Ovary (tissue), 9 donors: ENCODE data around the gene RELA. TPM values are rescaled to one million over a fixed set of nuclear protein-coding genes. Genes with fewer than 3 reads are reported as not detected.

Experiments
- DNase-seq, 5 donors: peaks; one replicate each; pipeline ENCODE4 v3.0.0-alpha.2; 2019 to 2020
- H3K27ac ChIP-seq, 2 donors: fragments of 200-600 bp; one replicate each; pipeline versions ENCODE4 v1.5.1 to v1.8.0; 2019 to 2022
- H3K27me3 ChIP-seq: fragments of 200-600 bp; one replicate; pipeline ENCODE4 v1.8.0; 2022
- H3K36me3 ChIP-seq: fragments of 200-600 bp; sonication (generic); one replicate; pipeline ENCODE4 v1.5.1; 2019
- H3K4me1 ChIP-seq: one replicate; pipeline ENCODE4 v1.8.1; 2013; ENCODE audit warnings: mild to moderate bottlenecking, moderate library complexity; ENCODE audit not compliant: insufficient read depth
- H3K4me3 ChIP-seq: fragments of 200-600 bp; sonication (generic); one replicate; pipeline ENCODE4 v1.5.1; 2017
- H3K9me3 ChIP-seq, 2 donors: fragments of 200-600 bp in 1 of 2; sonication (generic) in 1 of 2; one replicate each; pipeline versions ENCODE4 v1.5.1 to v1.8.1; 2013 to 2019; ENCODE audit warnings: mild to moderate bottlenecking in 1 of 2, moderate library complexity in 1 of 2
- CTCF ChIP-seq, 3 donors: fragments of 450-650 bp in 2 of 3; fragments of 200-600 bp in 1 of 3; IDR thresholded peaks; one replicate each; pipeline versions ENCODE4 v1.5.1 to v1.8.0; 2016 to 2022; ENCODE audit warnings: antibody characterized with exemption in 3 of 3, mild to moderate bottlenecking in 1 of 3
- EP300 ChIP-seq: sonication (generic); formaldehyde crosslinking; IDR thresholded peaks from one replicate; pipeline ENCODE4 v1.6.1; 2017; ENCODE audit warnings: antibody characterized with exemption
- POLR2A ChIP-seq: fragments of 450-650 bp; IDR thresholded peaks from one replicate; pipeline ENCODE4 v1.6.1; 2017; ENCODE audit warnings: antibody characterized with exemption, mild to moderate bottlenecking, moderate library complexity
- WGBS, 3 donors: extraction: QIAGEN DNeasy Blood & Tissue Kit in 1 of 3; methylation state at CpG; one replicate each; pipeline versions ENCODE4 v1.1.5 to v1.1.7; 2013 to 2017; 5-methylcytosine and 5-hydroxymethylcytosine counted together
- intact Hi-C, 4 donors: fragments of 100-400 bp; cut with DNase I; formaldehyde crosslinking; loops; one replicate each; pipeline versions ENCODE4 v1.11.0 to v1.15.1; 2022 to 2023
- polyA plus RNA-seq, 2 donors: library from polyadenylated mRNA; stranded (reverse); fragments of 200-250 nt in 1 of 2; fragments of 350-450 nt in 1 of 2; fragmentation: Illumina TruSeq in 1 of 2; extraction: RNeasy Lipid Tissue Mini Kit (QIAGEN cat#74804) in 1 of 2; gene quantifications; one replicate each; pipeline ENCODE4 v1.2.3, GENCODE V29; 2013 to 2014
- total RNA-seq, 7 donors: library from RNA; depleted of rRNA in 2 of 7; stranded (reverse); fragments of >200 nt in 2 of 7; fragmentation: NEBNext Ultra II Directional in 3 of 7; extraction: Animal tissue kit (Norgen Biotek cat#: 25700) in 3 of 7; gene quantifications; one replicate each; pipeline versions ENCODE4 v1.1.0 to v1.2.4, GENCODE V29; 2016 to 2023
- donor health status: DM: no; HTN: no; CAD: no; lungs with moderate emphysema.
- donor health status: DM: no; HTN: no; CAD: no.
- donor health status: Bipolar disorder and iron deficiency.
- donor health status: DM: yes; HTN: yes; CAD: no.
- donor health status: DM: no; HTN: no; CAD: no.
- donor health status: DM: yes; HTN: yes; CAD: no.

Gene RELA
- total and polyA plus RNA-seq, 9 donors = 50.8 to 102 (median 83.2) TPM

GRCh38 chr11:65637794-65638419 is 24.8 kb downstream of the RELA start, which contains the start of gene SIPA1:
SIPA1 (plus strand) TSS chr11:65638101; CDS start chr11:65640922, 2,821 bp downstream.
- Histone ChIP-seq H3K4me1 (peaks cover 6% of the 10 kb centered on the region), H3K27me3 (no peaks in the 10 kb centered on the region), H3K27ac (peak within 1 kb of the TSS; percentile 59 to 85), H3K9me3 (no peaks in the 10 kb centered on the region), H3K36me3 (no peaks in the 10 kb centered on the region), H3K4me3 (peak within 1 kb of the TSS; percentile 47)
- DNase-seq = peak; percentile 79 to 88 (median 83)
- intact Hi-C loops = loop anchor here in 1 of 4 donors (10.0 kb wide), 1 partner anchor 67 kb away; no protein-coding TSS in a partner anchor
- 4 to 7% (median 7%) methylated on average over 24 to 46 of the region's 46 CpGs for WGBS, 3 donors
- TF ChIP-seq EP300 = no peak
- TF ChIP-seq POLR2A = peak; percentile 59
- TF ChIP-seq CTCF (IDR thresholded peaks at IDR 0.05) = peak in 2 of 3 donors; percentile 39 to 41

GRCh38 chr11:65637032-65637557 is 25.6 kb downstream of the RELA start:
- Histone ChIP-seq H3K4me3 (no peak overlapping the region), H3K9me3 (no peaks in the 10 kb centered on the region), H3K27ac (peak overlapping the region in 1 of 2 donors; percentile 85), H3K36me3 (no peaks in the 10 kb centered on the region), H3K4me1 (peaks cover 6% of the 10 kb centered on the region), H3K27me3 (no peaks in the 10 kb centered on the region)
- WGBS, 3 donors = 77 to 83% (median 82%) methylated on average over 3 of the region's 3 CpGs
- no peak for TF ChIP-seq CTCF (IDR thresholded peaks at IDR 0.05)
- no peak for TF ChIP-seq EP300
- no peak for TF ChIP-seq POLR2A
- intact Hi-C loops = loop anchor here in 1 of 4 donors (10.0 kb wide), 1 partner anchor 68 kb away; no protein-coding TSS in a partner anchor
- no peak for DNase-seq

GRCh38 chr11:65636108-65637031 is 26.3 kb downstream of the RELA start:
- Histone ChIP-seq H3K27ac (no peak overlapping the region), H3K9me3 (no peaks in the 10 kb centered on the region), H3K36me3 (no peaks in the 10 kb centered on the region), H3K27me3 (no peaks in the 10 kb centered on the region), H3K4me1 (peaks cover 6% of the 10 kb centered on the region), H3K4me3 (no peak overlapping the region)
- TF ChIP-seq POLR2A (no peak), CTCF (IDR thresholded peaks at IDR 0.05) (no peak), EP300 (no peak)
- intact Hi-C loops = loop anchor here in 1 of 4 donors (10.0 kb wide), 1 partner anchor 68 kb away; no protein-coding TSS in a partner anchor
- WGBS, 3 donors = 86 to 91% (median 88%) methylated on average over 20 to 28 of the region's 28 CpGs
- DNase-seq = no peak
